Activated T-cell treated with anti-CD3 and anti-CD28 coated beads for 24 hours (primary cell): ENCODE results near the gene NPRL2.

Experiments
- DNase-seq: peaks from one replicate; pipeline ENCODE4 v3.0.0-alpha.2; 2020; ENCODE audit warnings: low read depth

NPRL2 gene

GRCh38 chr3:50373146-50374051, 22.8 kb upstream of the NPRL2 start:
- no peak for DNase-seq

- DNase-seq: no peak
Observed at GRCh38 chr3:50372349-50372748, 21.8 kb upstream of the NPRL2 start.

GRCh38 chr3:50371133-50371685, 20.6 kb upstream of the NPRL2 start:
- DNase-seq: no peak

GRCh38 chr3:50370594-50370993, 20.0 kb upstream of the NPRL2 start:
- DNase-seq: no peak

- DNase-seq: no peak
Observed at GRCh38 chr3:50369012-50369670, 18.6 kb upstream of the NPRL2 start.

- DNase-seq: no peak
Observed at GRCh38 chr3:50365842-50366220, 15.3 kb upstream of the NPRL2 start.

GRCh38 chr3:50365080-50365841, 14.7 kb upstream of the NPRL2 start:
- peak; percentile 91 for DNase-seq

GRCh38 chr3:50364573-50365079, 14.1 kb upstream of the NPRL2 start:
- no peak for DNase-seq

GRCh38 chr3:50359760-50360110, 9.2 kb upstream of the NPRL2 start:
- DNase-seq: no peak

- peak; percentile 94 for DNase-seq
Observed at GRCh38 chr3:50358911-50359759, 8.6 kb upstream of the NPRL2 start, which contains the start of gene TMEM115. TMEM115 (minus strand) TSS chr3:50359521; CDS start chr3:50359063, 458 bp downstream.

- no peak for DNase-seq
Observed at GRCh38 chr3:50358355-50358910, 7.9 kb upstream of the NPRL2 start.

- DNase-seq: no peak
Observed at GRCh38 chr3:50357481-50357880, 6.9 kb upstream of the NPRL2 start.

- no peak for DNase-seq
Observed at GRCh38 chr3:50356553-50356952, 6.0 kb upstream of the NPRL2 start.

GRCh38 chr3:50355829-50356552, 5.4 kb upstream of the NPRL2 start:
- DNase-seq: no peak

GRCh38 chr3:50354850-50355249, 4.3 kb upstream of the NPRL2 start:
- no peak for DNase-seq

GRCh38 chr3:50354186-50354764, 3.7 kb upstream of the NPRL2 start:
- no peak for DNase-seq

- no peak for DNase-seq
Observed at GRCh38 chr3:50353245-50354004, 2.9 kb upstream of the NPRL2 start.

GRCh38 chr3:50352781-50353180, 2.2 kb upstream of the NPRL2 start:
- DNase-seq: no peak

GRCh38 chr3:50351323-50351697, 735 bp upstream of the NPRL2 start:
- no peak for DNase-seq
